Measurements from ENCODE around the gene ARVCF. TPM values are rescaled to one million over a fixed set of nuclear protein-coding genes. Genes with fewer than 3 reads are reported as not detected.

ARVCF gene
- total RNA-seq, 1 donor from 2014 or later = 31.7 TPM

DNA sequence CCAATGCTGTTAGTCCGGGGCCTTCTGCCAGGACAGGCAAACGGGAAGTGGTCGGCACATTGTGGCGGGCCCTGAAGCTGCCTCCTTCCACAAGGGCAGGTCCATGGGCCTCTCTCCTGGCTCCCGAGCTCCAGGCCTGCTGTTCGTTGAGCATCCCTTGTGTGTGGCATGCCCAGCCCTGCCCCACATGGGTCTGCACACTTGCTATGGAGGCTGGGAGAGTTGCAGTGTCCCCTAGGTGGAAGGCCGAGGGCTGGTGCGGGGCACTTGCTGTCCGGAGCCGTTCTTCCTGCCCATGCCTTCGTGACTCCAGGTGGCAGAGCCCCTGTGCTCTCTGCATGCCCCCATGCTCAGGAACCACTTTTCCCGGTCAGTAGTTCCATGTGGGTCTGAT lies 37.4 kb upstream of the ARVCF start:
- DNase-seq (ENCODE audit: low read depth) = no peak

- no peak for DNase-seq (ENCODE audit: low read depth)
Measured at GRCh38 chr22:20053407-20054033, 36.9 kb upstream of the ARVCF start.

GRCh38 chr22:20052309-20053259 lies 36.0 kb upstream of the ARVCF start:
- no peak for DNase-seq (ENCODE audit: low read depth)

DNA sequence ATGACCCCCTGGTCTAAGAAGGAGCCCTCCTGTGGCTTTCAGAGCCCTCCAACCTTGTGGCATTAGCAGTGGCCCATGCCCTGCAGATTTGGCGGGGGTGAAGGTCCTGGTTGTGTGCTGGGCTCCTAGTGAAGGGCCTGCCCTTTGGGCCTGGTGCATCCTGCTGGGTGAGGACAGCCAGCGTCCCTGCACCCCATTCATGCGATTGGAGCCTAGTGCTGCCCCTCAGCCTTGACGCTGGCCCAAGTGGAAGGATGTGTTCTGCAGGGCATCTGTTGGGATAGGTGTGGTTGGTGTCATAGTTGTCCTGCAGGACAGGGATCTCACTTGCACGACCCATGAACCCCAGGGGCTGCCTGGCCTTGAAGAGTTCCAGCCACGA lies 35.3 kb upstream of the ARVCF start:
- no peak for DNase-seq (ENCODE audit: low read depth)

GRCh38 chr22:20046730-20047129 lies 30.1 kb upstream of the ARVCF start:
- no peak for DNase-seq (ENCODE audit: low read depth)

DNA sequence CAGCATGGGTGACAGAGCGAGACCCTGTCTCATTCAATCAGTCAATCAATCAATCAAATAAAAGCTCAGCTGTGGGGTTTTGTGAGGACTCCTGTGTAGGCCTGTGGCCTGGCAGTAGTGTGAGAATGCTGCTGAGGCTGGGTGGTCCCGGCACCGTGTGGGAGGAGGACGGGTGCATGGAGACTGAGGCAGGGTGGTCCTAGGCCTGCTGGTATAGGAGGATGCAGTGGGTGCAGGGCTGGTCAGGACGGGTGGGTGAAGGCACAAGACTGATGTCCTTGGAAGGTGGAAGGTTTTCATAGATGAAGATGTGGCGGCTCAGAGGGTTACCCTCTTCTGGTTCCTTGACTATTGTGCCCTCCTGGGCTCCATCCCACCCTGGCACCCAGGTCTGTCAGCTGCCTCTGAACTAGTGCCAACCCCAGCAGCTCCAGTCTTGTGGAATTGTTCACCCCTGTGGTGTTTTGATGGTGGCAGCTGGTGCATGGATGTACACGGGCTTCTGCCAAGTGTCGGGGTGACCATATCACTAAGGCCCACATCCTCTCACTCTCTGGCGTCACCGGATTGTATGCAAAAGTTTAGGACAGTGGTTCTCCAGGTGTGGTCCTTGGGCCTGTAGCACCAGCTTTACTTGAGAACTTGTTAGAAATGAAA lies 28.0 kb upstream of the ARVCF start:
- no peak for DNase-seq (ENCODE audit: low read depth)

GRCh38 chr22:20043997-20044342 lies 27.3 kb upstream of the ARVCF start:
- no peak for DNase-seq (ENCODE audit: low read depth)

- no peak for DNase-seq (ENCODE audit: low read depth)
Measured at GRCh38 chr22:20043057-20043996, 26.7 kb upstream of the ARVCF start.

DNA sequence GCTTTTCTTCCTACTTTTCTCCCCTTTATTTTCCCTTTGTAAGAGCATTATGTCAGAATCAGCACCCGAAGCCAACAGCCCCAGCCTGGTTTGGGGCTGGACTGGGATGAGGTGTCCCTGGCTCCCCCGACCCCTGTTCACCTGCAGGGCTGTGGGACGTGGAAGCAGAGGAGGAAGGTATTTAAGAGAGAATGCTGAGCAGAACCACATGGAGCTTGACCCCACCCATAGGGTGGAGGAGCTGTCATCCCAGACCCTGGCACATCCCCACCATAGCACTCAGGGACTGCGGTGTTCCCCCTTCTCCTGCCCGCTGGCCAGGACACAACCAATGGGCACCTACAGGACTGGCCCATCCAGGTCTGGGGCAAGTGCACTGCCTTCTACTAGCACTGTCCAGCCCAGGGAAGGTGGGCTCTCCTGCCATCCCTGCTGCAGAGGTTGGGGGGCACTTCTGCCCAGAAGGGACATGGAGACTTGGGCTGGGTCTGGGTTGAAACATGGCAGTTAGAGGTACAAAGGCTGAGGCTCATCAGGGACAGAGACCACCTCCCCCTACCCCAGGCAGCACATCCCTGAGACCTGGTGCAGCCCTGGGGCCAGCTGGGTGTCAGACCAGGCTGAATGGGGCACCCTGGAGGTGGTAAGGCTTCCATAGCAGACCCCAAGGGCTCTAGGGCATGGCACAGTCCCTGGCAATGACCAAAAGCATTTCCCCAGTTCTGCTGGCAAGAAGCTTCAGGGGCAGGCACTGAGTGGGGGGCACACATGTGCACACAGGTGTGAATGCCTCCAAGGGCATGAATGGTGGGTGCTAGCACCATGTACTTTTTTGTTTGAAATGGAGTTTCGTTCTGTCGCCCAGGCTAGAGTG lies 23.9 kb upstream of the ARVCF start:
- DNase-seq (ENCODE audit: low read depth) = no peak

- DNase-seq (ENCODE audit: low read depth) = no peak
Measured at GRCh38 chr22:20039683-20040325, 23.2 kb upstream of the ARVCF start.

GRCh38 chr22:20038574-20038973 lies 22.0 kb upstream of the ARVCF start:
- DNase-seq (ENCODE audit: low read depth) = no peak

DNA sequence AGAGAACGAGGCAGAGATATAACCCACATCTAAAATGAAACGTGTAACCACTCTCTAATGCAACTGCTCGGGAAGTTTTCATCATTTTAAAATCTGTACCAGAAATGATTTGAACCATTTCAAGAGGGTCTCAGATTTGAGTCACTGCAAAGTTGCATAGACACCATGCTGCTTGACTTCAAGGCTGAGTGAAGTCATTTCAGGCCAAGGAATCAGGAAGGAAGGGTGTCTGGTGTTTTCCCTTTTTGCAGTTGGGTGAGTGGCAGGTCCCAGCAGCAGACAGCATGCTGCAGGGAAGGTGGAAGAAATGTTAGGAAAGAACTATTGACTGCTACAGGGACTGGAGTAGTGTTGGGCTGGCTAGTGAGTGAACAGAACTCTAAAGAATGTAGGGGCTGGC lies 20.8 kb upstream of the ARVCF start:
- no peak for DNase-seq (ENCODE audit: low read depth)

GRCh38 chr22:20036535-20037392 lies 20.1 kb upstream of the ARVCF start:
- DNase-seq (ENCODE audit: low read depth) = no peak

- DNase-seq (ENCODE audit: low read depth) = no peak
Measured at GRCh38 chr22:20036084-20036482, 19.5 kb upstream of the ARVCF start.

- no peak for DNase-seq (ENCODE audit: low read depth)
Measured at GRCh38 chr22:20035375-20036083, 18.9 kb upstream of the ARVCF start.

DNA sequence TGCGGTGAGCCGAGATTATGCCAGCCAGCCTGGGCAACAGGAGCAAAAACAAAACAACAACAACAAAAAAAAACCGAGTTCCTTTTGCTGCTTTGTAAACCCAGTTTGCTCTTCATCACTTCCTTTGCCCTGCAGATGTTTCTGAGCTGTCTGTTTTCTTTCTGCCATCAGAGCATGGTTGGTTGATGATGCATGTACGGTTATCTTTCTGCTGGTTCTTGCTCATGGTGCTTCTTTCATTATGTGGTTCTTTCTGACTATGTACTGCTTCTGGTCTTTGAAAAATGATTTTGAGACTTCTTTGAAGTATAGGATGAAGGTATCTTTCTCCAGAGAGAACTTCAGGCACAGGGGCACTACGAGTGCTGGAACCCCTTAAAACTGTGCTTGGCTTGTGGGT lies 17.5 kb upstream of the ARVCF start:
- no peak for DNase-seq (ENCODE audit: low read depth)

GRCh38 chr22:20033045-20033706 lies 16.6 kb upstream of the ARVCF start:
- DNase-seq (ENCODE audit: low read depth) = no peak

- no peak for DNase-seq (ENCODE audit: low read depth)
Measured at GRCh38 chr22:20032407-20032991, 15.9 kb upstream of the ARVCF start.
